Loucy (cell line): ENCODE measurements around the gene VPS13D.

Experiments
- H2AFZ ChIP-seq: fragments of 200-600 bp; sonication (generic); 2 replicates; pipeline ENCODE4 v1.6.0; 2016; ENCODE audit warnings: antibody characterized with exemption, mild to moderate bottlenecking, low read length, moderate library complexity
- H3F3A ChIP-seq: fragments of 200-600 bp; 2 replicates; pipeline ENCODE4 v1.6.0; 2016; ENCODE audit warnings: antibody characterized with exemption, low read depth, mild to moderate bottlenecking
- H3K27me3 ChIP-seq: fragments of 200-600 bp; sonication (generic); 2 replicates; pipeline ENCODE4 v1.6.1; 2014; ENCODE audit warnings: low read length, mild to moderate bottlenecking; ENCODE audit not compliant: insufficient read depth, poor library complexity, severe bottlenecking
- H3K36me3 ChIP-seq: fragments of 200-600 bp; sonication (generic); 2 replicates; pipeline ENCODE4 v1.6.1; 2016; ENCODE audit warnings: low read length; ENCODE audit not compliant: insufficient read depth
- H3K4me1 ChIP-seq: fragments of 200-600 bp; sonication (generic); 2 replicates; pipeline ENCODE4 v1.5.1; 2014; ENCODE audit warnings: low read length, mild to moderate bottlenecking; ENCODE audit not compliant: insufficient read depth, poor library complexity, severe bottlenecking
- H3K4me2 ChIP-seq: fragments of 200-600 bp; sonication (generic); 2 replicates; pipeline ENCODE4 v1.6.0; 2014; ENCODE audit warnings: antibody characterized with exemption, low read length, low read depth, mild to moderate bottlenecking; ENCODE audit not compliant: poor library complexity, severe bottlenecking
- H3K4me3 ChIP-seq: fragments of 200-600 bp; sonication (generic); 2 replicates; pipeline ENCODE4 v1.5.1; 2014; ENCODE audit warnings: low read length, mild to moderate bottlenecking, mixed read lengths; ENCODE audit not compliant: poor library complexity, severe bottlenecking
- H3K79me2 ChIP-seq: fragments of 200-600 bp; sonication (generic); 2 replicates; pipeline ENCODE4 v1.6.1; 2014; ENCODE audit warnings: low read length; ENCODE audit not compliant: insufficient read depth
- H3K9ac ChIP-seq: fragments of 200-600 bp; sonication (generic); 2 replicates; pipeline ENCODE4 v1.6.0; 2014; ENCODE audit warnings: mild to moderate bottlenecking, low read depth, low read length, moderate library complexity; ENCODE audit not compliant: poor library complexity, severe bottlenecking
- H3K9me2 ChIP-seq: fragments of 200-600 bp; sonication (generic); replicated peaks from 2 replicates; pipeline ENCODE4 v1.6.1; 2016; ENCODE audit warnings: low read depth, low read length, mixed read lengths
- H3K9me3 ChIP-seq: fragments of 200-600 bp; sonication (generic); 2 replicates; pipeline ENCODE4 v1.6.1; 2014; ENCODE audit warnings: mild to moderate bottlenecking, antibody characterized with exemption, low read length, low read depth; ENCODE audit not compliant: insufficient read depth
- H4K20me1 ChIP-seq: fragments of 200-600 bp; sonication (generic); 2 replicates; pipeline ENCODE4 v1.6.0; 2014; ENCODE audit warnings: antibody characterized with exemption, low read length, mild to moderate bottlenecking; ENCODE audit not compliant: insufficient read depth, poor library complexity, severe bottlenecking
- CTCF ChIP-seq: fragments of 200-600 bp; sonication (generic); conservative IDR thresholded peaks from 2 replicates; pipeline ENCODE4 v1.5.1; 2014; ENCODE audit warnings: mild to moderate bottlenecking, antibody characterized with exemption, low read length
- EZH2phosphoT487 ChIP-seq: fragments of 200-600 bp; IDR thresholded peaks from 2 replicates; pipeline ENCODE4 v1.6.1; 2018; ENCODE audit warnings: antibody characterized with exemption, mild to moderate bottlenecking, moderate library complexity, borderline replicate concordance

Gene VPS13D

DNA sequence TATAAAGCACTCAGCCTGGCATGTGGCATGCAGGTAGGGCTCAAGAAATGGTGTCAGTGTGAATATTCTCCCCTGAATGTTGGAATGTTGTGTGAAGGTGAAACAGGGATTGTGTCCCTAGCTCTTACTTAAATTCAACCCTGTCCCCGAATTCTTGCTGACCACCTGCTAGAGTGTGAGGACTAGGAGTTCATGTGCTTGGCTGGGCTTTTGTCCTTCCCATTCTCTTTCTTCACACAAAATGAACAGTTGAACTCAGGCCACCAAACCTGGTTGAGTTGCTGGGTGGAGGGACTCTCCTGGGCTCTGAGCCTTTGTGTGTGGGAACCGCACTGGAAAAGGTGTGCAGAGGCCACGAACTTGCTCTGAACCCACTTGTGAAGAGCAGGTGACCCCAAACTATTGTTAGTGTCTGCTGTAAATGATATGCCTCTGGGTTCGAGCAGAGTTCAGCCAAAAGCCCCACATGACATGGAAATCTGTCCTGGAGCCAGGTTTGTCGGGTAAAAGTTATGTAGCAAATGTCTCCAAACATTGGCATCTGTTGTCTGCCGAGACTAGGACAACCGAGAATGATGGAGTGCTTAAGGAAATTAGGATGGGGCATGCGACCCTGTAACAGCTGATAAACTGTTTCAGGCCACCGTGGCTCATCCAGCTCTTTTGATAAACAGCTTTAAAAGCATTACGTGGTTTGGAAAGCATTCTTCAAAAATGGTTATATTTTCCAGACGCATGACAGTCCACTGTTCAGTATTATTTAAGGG, 243.9 kb downstream of the VPS13D start:
- Histone ChIP-seq H3K9ac (peak overlapping the region; percentile 72), H3K27me3 (no peaks in the 10 kb centered on the region), H3K4me3 (peak overlapping the region; percentile 61), H3K4me1 (peaks cover 76% of the 10 kb centered on the region), H4K20me1 (no peaks in the 10 kb centered on the region), H2AFZ (no peak overlapping the region), H3K4me2 (peak overlapping the region; percentile 74), H3K9me3 (no peaks in the 10 kb centered on the region), H3K36me3 (no peaks in the 10 kb centered on the region), H3K9me2 (no peaks in the 10 kb centered on the region), H3F3A (peaks cover 14% of the 10 kb centered on the region), H3K79me2 (no peaks in the 10 kb centered on the region)
- no peak for TF ChIP-seq EZH2phosphoT487
- TF ChIP-seq CTCF, result no peak

DNA sequence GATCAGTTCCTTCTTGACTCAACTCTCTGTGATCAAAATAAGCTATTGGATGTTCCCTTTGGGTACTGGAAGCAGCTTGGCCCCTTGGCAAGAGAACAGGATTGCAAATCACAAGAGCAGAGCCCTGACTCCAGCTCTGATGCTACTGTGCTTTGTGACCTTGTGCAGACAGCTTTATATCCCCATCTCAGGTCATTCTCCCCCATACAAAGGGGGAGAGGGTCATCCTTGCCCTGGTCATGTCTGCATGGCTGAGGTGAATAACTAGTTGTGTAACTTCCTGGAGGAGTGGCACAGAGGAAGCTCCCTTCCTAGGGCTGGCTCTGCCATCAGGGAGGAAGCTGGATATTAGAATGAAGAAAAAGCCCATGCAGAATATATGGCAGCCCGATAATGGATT, 245.3 kb downstream of the VPS13D start:
- TF ChIP-seq EZH2phosphoT487, result no peak
- TF ChIP-seq CTCF, result no peak
- Histone ChIP-seq H3K9me2 (no peaks in the 10 kb centered on the region), H4K20me1 (no peaks in the 10 kb centered on the region), H3K36me3 (no peaks in the 10 kb centered on the region), H3K4me1 (peaks cover 87% of the 10 kb centered on the region), H3K79me2 (no peaks in the 10 kb centered on the region), H2AFZ (no peak overlapping the region), H3K9ac (peak overlapping the region; percentile 31), H3K4me2 (peak overlapping the region; percentile 56), H3K4me3 (peak overlapping the region; percentile 41), H3K27me3 (no peaks in the 10 kb centered on the region), H3K9me3 (no peaks in the 10 kb centered on the region), H3F3A (peaks cover 18% of the 10 kb centered on the region)

- Histone ChIP-seq H3F3A (peaks cover 18% of the 10 kb centered on the region), H3K27me3 (no peaks in the 10 kb centered on the region), H3K9ac (peak overlapping the region; percentile 31), H3K9me3 (no peaks in the 10 kb centered on the region), H4K20me1 (no peaks in the 10 kb centered on the region), H3K4me3 (peak overlapping the region; percentile 41), H3K4me1 (peaks cover 90% of the 10 kb centered on the region), H2AFZ (no peak overlapping the region), H3K79me2 (no peaks in the 10 kb centered on the region), H3K36me3 (no peaks in the 10 kb centered on the region), H3K4me2 (peak overlapping the region; percentile 56), H3K9me2 (no peaks in the 10 kb centered on the region)
- TF ChIP-seq EZH2phosphoT487 (no peak), CTCF (no peak)
Observed at GRCh38 chr1:12475530-12475934, 245.7 kb downstream of the VPS13D start.
